CD1c-positive myeloid dendritic cell (primary cell): ENCODE data around the gene GNG12.

ENCODE experiments used
- DNase-seq: peaks from one replicate; pipeline ENCODE4 v3.0.0-alpha.2; 2016; ENCODE audit errors: extremely low spot score

The GNG12 gene

DNA sequence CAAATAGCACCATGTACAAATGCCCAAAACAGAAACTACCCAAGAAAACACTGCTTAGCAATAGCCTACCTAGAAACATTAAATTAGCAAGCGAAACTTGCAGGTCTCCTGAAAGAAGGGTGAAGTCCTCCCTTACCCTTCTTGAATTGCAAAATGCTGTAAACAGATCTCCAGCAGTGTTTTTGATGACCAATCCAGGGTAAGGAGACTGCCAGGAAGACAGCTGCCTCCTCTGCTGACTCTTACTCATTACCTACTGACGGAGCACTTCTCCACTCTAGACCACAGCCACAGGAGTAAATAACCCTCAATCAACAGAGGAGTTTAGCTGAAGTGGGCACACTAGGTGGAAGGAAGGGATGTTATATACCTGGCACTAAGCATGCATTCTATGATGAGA, 180.5 kb downstream of the GNG12 start:
- DNase-seq: no peak
